IMR-90 (cell line): Measurements from ENCODE around the gene KIF4B. TPM values are rescaled to one million over a fixed set of nuclear protein-coding genes. Genes with fewer than 3 reads are reported as not detected.

Source experiments
- ATAC-seq: fragments of 200-7000 bp; cut with Tn5 transposase; 2 replicates; pipeline ENCODE4 v1.9.1; 2020; ENCODE audit warnings: low read depth, mild to moderate bottlenecking, moderate library complexity
- BruUV-seq: library from RNA; stranded (reverse); fragments of 400-500 nt; replicated peaks from 2 replicates; lab custom pipeline; 2021; lab: Mats Ljungman, UMichigan
- CTCF ChIA-PET: fragments of 300-600 bp; formaldehyde crosslinking; extraction: SDS; loops from one replicate; lab custom pipeline; 2021; ENCODE audit warnings: antibody characterized with exemption; lab: Yijun Ruan, JAX
- POLR2A ChIA-PET: fragments of 300-600 bp; sonication (Branson Sonifier 250); formaldehyde crosslinking; loops from one replicate; lab custom pipeline; 2022; ENCODE audit warnings: antibody characterized with exemption; ENCODE audit not compliant: unreplicated experiment; lab: Charles Lee
- DNase-seq: peaks from one replicate; pipeline ENCODE4 v3.0.0; 2013
- H2AFZ ChIP-seq: replicated peaks from 2 replicates; pipeline ENCODE3; 2013; ENCODE audit warnings: low read length, mild to moderate bottlenecking; ENCODE audit not compliant: poor library complexity
- H2AK5ac ChIP-seq: 2 replicates; pipeline ENCODE4 v1.6.1; 2013; ENCODE audit warnings: low read depth, low read length, inconsistent platforms
- H2AK9ac ChIP-seq: replicated peaks from 2 replicates; pipeline ENCODE3; 2013; ENCODE audit warnings: mild to moderate bottlenecking, low read depth, low read length, moderate library complexity; ENCODE audit not compliant: poor library complexity
- H2BK120ac ChIP-seq: 2 replicates; pipeline ENCODE4 v1.6.1; 2013; ENCODE audit warnings: low read depth, low read length, inconsistent platforms
- H2BK15ac ChIP-seq: 3 replicates; pipeline ENCODE4 v1.6.1; 2013; ENCODE audit warnings: low read depth, low read length, inconsistent platforms
- H2BK20ac ChIP-seq: 2 replicates; pipeline ENCODE4 v1.6.1; 2013; ENCODE audit warnings: low read depth, mild to moderate bottlenecking, inconsistent platforms, low read length, moderate library complexity
- H2BK5ac ChIP-seq: 2 replicates; pipeline ENCODE4 v1.6.1; 2013; ENCODE audit warnings: mild to moderate bottlenecking, low read depth, low read length, inconsistent platforms; ENCODE audit not compliant: poor library complexity, severe bottlenecking
- H3K14ac ChIP-seq: replicated peaks from 2 replicates; pipeline ENCODE4 v1.6.1; 2013; ENCODE audit warnings: low read depth, low read length, inconsistent platforms
- H3K18ac ChIP-seq: 2 replicates; pipeline ENCODE4 v1.6.1; 2013; ENCODE audit warnings: low read depth, low read length, control low read depth
- H3K23ac ChIP-seq: 2 replicates; pipeline ENCODE4 v1.6.1; 2013; ENCODE audit warnings: low read depth, low read length, inconsistent platforms
- H3K27ac ChIP-seq: 2 replicates; pipeline ENCODE4 v1.5.1; 2013; ENCODE audit warnings: mild to moderate bottlenecking, control low read depth, low read length; ENCODE audit not compliant: insufficient read depth
- H3K27me3 ChIP-seq: 2 replicates; pipeline ENCODE4 v1.6.1; 2013; ENCODE audit warnings: low read length; ENCODE audit not compliant: control insufficient read depth, insufficient read depth
- H3K36me3 ChIP-seq: 2 replicates; pipeline ENCODE4 v1.6.1; 2013; ENCODE audit warnings: low read length, mixed read lengths; ENCODE audit not compliant: control insufficient read depth, insufficient read depth
- H3K4ac ChIP-seq: 2 replicates; pipeline ENCODE4 v1.6.1; 2013; ENCODE audit warnings: low read depth, low read length, inconsistent platforms
- H3K4me1 ChIP-seq: 2 replicates; pipeline ENCODE4 v1.6.1; 2013; ENCODE audit warnings: low read length, mixed read lengths; ENCODE audit not compliant: control insufficient read depth, insufficient read depth
- H3K4me2 ChIP-seq: 2 replicates; pipeline ENCODE4 v1.6.1; 2013; ENCODE audit warnings: low read depth, mild to moderate bottlenecking, control low read depth, low read length, moderate library complexity
- H3K4me3 ChIP-seq: 2 replicates; pipeline ENCODE4 v1.5.1; 2013; ENCODE audit warnings: low read depth, mild to moderate bottlenecking, control low read depth, low read length, moderate library complexity; ENCODE audit not compliant: insufficient read depth
- H3K56ac ChIP-seq: 2 replicates; pipeline ENCODE4 v1.6.1; 2013; ENCODE audit warnings: low read length, inconsistent platforms; ENCODE audit not compliant: insufficient read depth; ENCODE audit errors: extremely low read depth
- H3K79me1 ChIP-seq, 2 experiments: 2 replicates each; pipeline ENCODE4 v1.6.1; 2013; ENCODE audit warnings: low read length in 2 of 2, inconsistent platforms in 1 of 2, low read depth in 1 of 2
- H3K9ac ChIP-seq: 2 replicates; pipeline ENCODE4 v1.6.1; 2013; ENCODE audit warnings: low read depth, low read length, control low read depth
- H3K9me1 ChIP-seq: 2 replicates; pipeline ENCODE4 v1.6.1; 2013; ENCODE audit warnings: low read length, inconsistent platforms; ENCODE audit not compliant: insufficient read depth
- H3K9me3 ChIP-seq: 2 replicates; pipeline ENCODE4 v1.6.1; 2013; ENCODE audit warnings: low read length; ENCODE audit not compliant: control insufficient read depth, insufficient read depth
- H4K20me1 ChIP-seq: 2 replicates; pipeline ENCODE4 v1.6.1; 2013; ENCODE audit warnings: low read length, inconsistent platforms; ENCODE audit not compliant: insufficient read depth
- H4K5ac ChIP-seq: 2 replicates; pipeline ENCODE4 v1.6.1; 2013; ENCODE audit warnings: mild to moderate bottlenecking, low read depth, low read length, control low read depth
- H4K8ac ChIP-seq, 2 experiments: 2 replicates each; pipeline ENCODE4 v1.6.1; 2013; ENCODE audit warnings: low read depth in 2 of 2, low read length in 2 of 2, control low read depth in 1 of 2, inconsistent platforms in 1 of 2
- H4K91ac ChIP-seq: 2 replicates; pipeline ENCODE4 v1.6.1; 2013; ENCODE audit warnings: low read depth, low read length, inconsistent platforms; ENCODE audit not compliant: insufficient read depth
- BHLHE40 ChIP-seq: fragments of 150-350 bp; IDR thresholded peaks from 2 replicates; pipeline ENCODE4 v1.6.1; 2016; ENCODE audit warnings: mild to moderate bottlenecking, low read depth, low read length
- CEBPB ChIP-seq: IDR thresholded peaks from 2 replicates; pipeline ENCODE4 v1.6.1; 2012; ENCODE audit warnings: low read depth, low read length, improper control_type of control experiment
- FOS ChIP-seq: fragments of 150-350 bp; IDR thresholded peaks from 2 replicates; pipeline ENCODE4 v1.6.1; 2016; ENCODE audit warnings: low read depth, low read length
- MAFK ChIP-seq: IDR thresholded peaks from 2 replicates; pipeline ENCODE4 v1.6.1; 2012; ENCODE audit warnings: low read depth, low read length, improper control_type of control experiment
- MAZ ChIP-seq: IDR thresholded peaks from 2 replicates; pipeline ENCODE4 v1.6.1; 2012; ENCODE audit warnings: low read depth, mild to moderate bottlenecking, low read length, improper control_type of control experiment, moderate library complexity, borderline replicate concordance
- NFE2L2 ChIP-seq: fragments of 150-350 bp; IDR thresholded peaks from 2 replicates; pipeline ENCODE4 v1.6.1; 2016; ENCODE audit warnings: low read depth, mild to moderate bottlenecking, low read length
- RAD21 ChIP-seq: IDR thresholded peaks from 2 replicates; pipeline ENCODE4 v1.6.1; 2012; ENCODE audit warnings: low read length, improper control_type of control experiment
- RCOR1 ChIP-seq: IDR thresholded peaks from 2 replicates; pipeline ENCODE4 v1.6.1; 2012; ENCODE audit warnings: mild to moderate bottlenecking, low read length, improper control_type of control experiment; ENCODE audit not compliant: insufficient replicate concordance
- RFX5 ChIP-seq: IDR thresholded peaks from 2 replicates; pipeline ENCODE4 v1.8.0; 2012; ENCODE audit warnings: low read depth, mild to moderate bottlenecking, low read length, moderate library complexity
- SMC3 ChIP-seq: fragments of 150-350 bp; IDR thresholded peaks from 2 replicates; pipeline ENCODE4 v1.6.1; 2016; ENCODE audit warnings: low read depth, mild to moderate bottlenecking, antibody characterized with exemption, low read length, moderate library complexity
- WGBS, 2 experiments: methylation state at CpG; one replicate each; pipeline versions ENCODE4 v1.1.5 to v1.1.7; 2013; ENCODE audit warnings: missing lambda C conversion rate in 2 of 2; ENCODE audit not compliant: insufficient read length in 1 of 2; ENCODE audit errors: extremely low coverage in 2 of 2; 5-methylcytosine and 5-hydroxymethylcytosine counted together
- dilution Hi-C: fragments of 300-500 bp; cut with HindIII; formaldehyde crosslinking; loops from one replicate; pipeline ENCODE4 v1.14.3; 2018; ENCODE audit warnings: low sequenced_read_pairs; ENCODE audit not compliant: unreplicated experiment
- in situ Hi-C: fragments of 300-500 bp; cut with MboI; formaldehyde crosslinking; loops from 3 replicates; pipeline ENCODE4 v1.14.3; 2019; ENCODE audit warnings: low sequenced_read_pairs, inconsistent platforms, mixed read lengths
- intact Hi-C: fragments of 100-400 bp; cut with micrococcal nuclease; formaldehyde crosslinking; loops from 2 replicates; pipeline ENCODE4 v1.10.0; 2022
- polyA plus RNA-seq, 3 experiments: library from polyadenylated mRNA; depleted of rRNA; stranded (reverse); fragments of >200 nt; gene quantifications; 2 replicates each; pipeline ENCODE4 v1.2.3, GENCODE V29; 2012; ENCODE audit warnings: low replicate concordance in 1 of 3
- total RNA-seq: library from RNA; depleted of rRNA; stranded (reverse); fragments of >200 nt; gene quantifications from 2 replicates; pipeline ENCODE4 v1.2.3, GENCODE V29; 2012
- TF ChIP-seq, protein P1 (sequence below): fragments of 150-350 bp; IDR thresholded peaks from 2 replicates; pipeline ENCODE4 v1.6.1; 2017; ENCODE audit warnings: mild to moderate bottlenecking, antibody characterized with exemption, low read length, low read depth
- TF ChIP-seq, protein P2 (sequence below): conservative IDR thresholded peaks from 2 replicates; pipeline ENCODE4 v1.5.1; 2012; ENCODE audit warnings: mild to moderate bottlenecking, low read depth, low read length, improper control_type of control experiment
- TF ChIP-seq, protein P3 (sequence below): fragments of 150-350 bp; IDR thresholded peaks from 2 replicates; pipeline ENCODE4 v1.6.1; 2016; ENCODE audit warnings: low read depth, mild to moderate bottlenecking, low read length, moderate library complexity, borderline replicate concordance

KIF4B gene
- total and polyA plus RNA-seq, 2 of the 4 experiments (the other 2 are of a cell fraction), result under 0.01 to 0.03 TPM

DNA sequence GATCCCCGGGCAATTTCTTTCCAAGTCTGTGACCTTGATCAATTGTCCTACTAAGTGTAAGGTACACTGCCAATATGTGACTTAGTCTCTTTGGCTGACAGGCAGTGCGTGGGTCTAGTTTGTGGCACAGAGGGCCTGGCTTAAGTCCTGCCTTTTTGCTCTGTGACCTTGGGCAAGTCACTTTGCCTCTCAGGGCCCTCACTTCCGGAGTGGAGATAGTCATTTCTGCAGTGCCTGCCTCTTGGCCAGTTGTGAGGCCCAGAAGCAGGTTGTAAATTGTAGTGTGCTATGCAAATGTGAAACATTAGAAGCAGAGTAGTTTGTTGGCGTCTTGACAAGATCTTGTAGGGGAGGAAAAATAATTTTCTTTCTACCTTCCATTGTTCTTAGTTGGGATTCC is 39.0 kb downstream of the KIF4B start:
- Histone ChIP-seq H3K4me3 (no peak overlapping the region), H3K9me1 (no peaks in the 10 kb centered on the region), H2AK5ac (no peak overlapping the region), H4K8ac (no peak overlapping the region), H2BK15ac (no peak overlapping the region), H4K91ac (no peak overlapping the region), H2BK20ac (no peak overlapping the region), H2AFZ (no peak overlapping the region), H2BK120ac (no peak overlapping the region), H3K18ac (no peak overlapping the region), H3K79me1 (no peaks in the 10 kb centered on the region), H4K5ac (no peak overlapping the region), H3K9me3 (no peaks in the 10 kb centered on the region), H3K4ac (no peak overlapping the region), H3K14ac (no peak overlapping the region), H2BK5ac (no peak overlapping the region), H3K23ac (no peak overlapping the region), H3K27ac (no peak overlapping the region), H3K4me1 (no peaks in the 10 kb centered on the region), H3K27me3 (no peaks in the 10 kb centered on the region), H4K20me1 (no peaks in the 10 kb centered on the region), H3K36me3 (no peaks in the 10 kb centered on the region), H3K4me2 (no peak overlapping the region), H3K56ac (no peak overlapping the region), H2AK9ac (no peak overlapping the region), H3K9ac (no peak overlapping the region)
- TF ChIP-seq FOS (no peak), SMC3 (no peak), CEBPB (no peak), BHLHE40 (no peak), RAD21 (no peak), RFX5 (no peak), MAZ (no peak), MAFK (no peak), NFE2L2 (no peak), RCOR1 (no peak)
- TF ChIP-seq, protein P1, sequence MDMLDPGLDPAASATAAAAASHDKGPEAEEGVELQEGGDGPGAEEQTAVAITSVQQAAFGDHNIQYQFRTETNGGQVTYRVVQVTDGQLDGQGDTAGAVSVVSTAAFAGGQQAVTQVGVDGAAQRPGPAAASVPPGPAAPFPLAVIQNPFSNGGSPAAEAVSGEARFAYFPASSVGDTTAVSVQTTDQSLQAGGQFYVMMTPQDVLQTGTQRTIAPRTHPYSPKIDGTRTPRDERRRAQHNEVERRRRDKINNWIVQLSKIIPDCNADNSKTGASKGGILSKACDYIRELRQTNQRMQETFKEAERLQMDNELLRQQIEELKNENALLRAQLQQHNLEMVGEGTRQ, result no peak
- TF ChIP-seq, protein P2, sequence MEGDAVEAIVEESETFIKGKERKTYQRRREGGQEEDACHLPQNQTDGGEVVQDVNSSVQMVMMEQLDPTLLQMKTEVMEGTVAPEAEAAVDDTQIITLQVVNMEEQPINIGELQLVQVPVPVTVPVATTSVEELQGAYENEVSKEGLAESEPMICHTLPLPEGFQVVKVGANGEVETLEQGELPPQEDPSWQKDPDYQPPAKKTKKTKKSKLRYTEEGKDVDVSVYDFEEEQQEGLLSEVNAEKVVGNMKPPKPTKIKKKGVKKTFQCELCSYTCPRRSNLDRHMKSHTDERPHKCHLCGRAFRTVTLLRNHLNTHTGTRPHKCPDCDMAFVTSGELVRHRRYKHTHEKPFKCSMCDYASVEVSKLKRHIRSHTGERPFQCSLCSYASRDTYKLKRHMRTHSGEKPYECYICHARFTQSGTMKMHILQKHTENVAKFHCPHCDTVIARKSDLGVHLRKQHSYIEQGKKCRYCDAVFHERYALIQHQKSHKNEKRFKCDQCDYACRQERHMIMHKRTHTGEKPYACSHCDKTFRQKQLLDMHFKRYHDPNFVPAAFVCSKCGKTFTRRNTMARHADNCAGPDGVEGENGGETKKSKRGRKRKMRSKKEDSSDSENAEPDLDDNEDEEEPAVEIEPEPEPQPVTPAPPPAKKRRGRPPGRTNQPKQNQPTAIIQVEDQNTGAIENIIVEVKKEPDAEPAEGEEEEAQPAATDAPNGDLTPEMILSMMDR, result no peak
- TF ChIP-seq, protein P3, sequence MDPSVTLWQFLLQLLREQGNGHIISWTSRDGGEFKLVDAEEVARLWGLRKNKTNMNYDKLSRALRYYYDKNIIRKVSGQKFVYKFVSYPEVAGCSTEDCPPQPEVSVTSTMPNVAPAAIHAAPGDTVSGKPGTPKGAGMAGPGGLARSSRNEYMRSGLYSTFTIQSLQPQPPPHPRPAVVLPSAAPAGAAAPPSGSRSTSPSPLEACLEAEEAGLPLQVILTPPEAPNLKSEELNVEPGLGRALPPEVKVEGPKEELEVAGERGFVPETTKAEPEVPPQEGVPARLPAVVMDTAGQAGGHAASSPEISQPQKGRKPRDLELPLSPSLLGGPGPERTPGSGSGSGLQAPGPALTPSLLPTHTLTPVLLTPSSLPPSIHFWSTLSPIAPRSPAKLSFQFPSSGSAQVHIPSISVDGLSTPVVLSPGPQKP, result no peak
- whole genome bisulfite sequencing, 2 experiments, result 83% methylated on average over 1 of the region's 4 CpGs; no CpG with 5 or more reads in 1 of the 2 experiments
- no TSS peak for BruUV-seq
- dilution Hi-C loops, result no loop called here
- ATAC-seq (no peak), DNase-seq (no peak)
- ChIA-PET POLR2A (no interaction called here), CTCF (no interaction called here)
- in situ Hi-C loops, result no loop called here
- intact Hi-C loops, result no loop called here
